CD4-positive, alpha-beta T cell treated with Interferon gamma for 1 hour (primary cell): ENCODE data around the gene GPC2.
"Not testable (repeated sequence)": the region's sequence is repeated elsewhere in the genome, so short reads cannot be mapped to it uniquely, and the experiment has no call there.

ENCODE experiments used
- DNase-seq: peaks from one replicate; pipeline ENCODE4 v3.0.0-alpha.2; 2020

The GPC2 gene

GRCh38 chr7:100177045-100178001, at the start of gene GPC2, which contains the start of gene STAG3:
Gene GPC2, minus strand, starts transcription at chr7:100177381. Its CDS starts 182 bp downstream, at chr7:100177199.
Gene STAG3, plus strand, starts transcription at chr7:100177918. Its CDS starts 2,639 bp downstream, at chr7:100180557.
- DNase-seq: peak; percentile 98

- DNase-seq: not testable (repeated sequence)
Measured at GRCh38 chr7:100224891-100225290, 47.7 kb upstream of the GPC2 start.

GRCh38 chr7:100223376-100223927, 46.3 kb upstream of the GPC2 start:
- not testable (repeated sequence) for DNase-seq

- no peak for DNase-seq
Measured at GRCh38 chr7:100222445-100223132, 45.4 kb upstream of the GPC2 start.

GRCh38 chr7:100221767-100222444, 44.7 kb upstream of the GPC2 start:
- DNase-seq: no peak

GRCh38 chr7:100221231-100221718, 44.1 kb upstream of the GPC2 start:
- DNase-seq: peak; percentile 84

GRCh38 chr7:100220586-100221230, 43.5 kb upstream of the GPC2 start:
- DNase-seq: no peak

GRCh38 chr7:100219801-100220585, 42.8 kb upstream of the GPC2 start, which contains the start of gene PVRIG:
Gene PVRIG, plus strand, starts transcription at chr7:100219949. Its CDS starts 22 bp downstream, at chr7:100219971.
- DNase-seq: peak; percentile 7

- DNase-seq: no peak
Measured at GRCh38 chr7:100219271-100219737, 42.1 kb upstream of the GPC2 start.

- peak; percentile 78 for DNase-seq
Measured at GRCh38 chr7:100217934-100218333, 40.8 kb upstream of the GPC2 start.

GRCh38 chr7:100215895-100216294, 38.7 kb upstream of the GPC2 start:
- no peak for DNase-seq

GRCh38 chr7:100214356-100214755, 37.2 kb upstream of the GPC2 start:
- DNase-seq: peak; percentile 8

GRCh38 chr7:100213672-100214071, 36.5 kb upstream of the GPC2 start:
- no peak for DNase-seq

GRCh38 chr7:100212631-100213286, 35.6 kb upstream of the GPC2 start:
- no peak for DNase-seq

- DNase-seq: peak; percentile 46
Measured at GRCh38 chr7:100211342-100211780, 34.2 kb upstream of the GPC2 start.

- DNase-seq: no peak
Measured at GRCh38 chr7:100210805-100211204, 33.6 kb upstream of the GPC2 start.

- DNase-seq: no peak
Measured at GRCh38 chr7:100209493-100209892, 32.3 kb upstream of the GPC2 start.

GRCh38 chr7:100208911-100209408, 31.8 kb upstream of the GPC2 start:
- DNase-seq: no peak

- no peak for DNase-seq
Measured at GRCh38 chr7:100204454-100204853, 27.3 kb upstream of the GPC2 start.

- DNase-seq: no peak
Measured at GRCh38 chr7:100200693-100201092, 23.5 kb upstream of the GPC2 start.
